NB4 (cell line): ENCODE results near the gene OR4D11.

ENCODE experiments used
- MYC ChIP-seq: IDR thresholded peaks from 2 replicates; pipeline ENCODE4 v1.6.1; 2011; ENCODE audit warnings: low read depth, low read length
- POLR2A ChIP-seq: IDR thresholded peaks from 2 replicates; pipeline ENCODE4 v1.6.1; 2011; ENCODE audit warnings: mild to moderate bottlenecking; ENCODE audit not compliant: insufficient read length; ENCODE audit errors: extremely low read depth
- TF ChIP-seq, protein P1 (sequence below): IDR thresholded peaks from one replicate; pipeline ENCODE4 v1.5.1; 2012; ENCODE audit warnings: low read depth, low read length
- TF ChIP-seq, protein P2 (sequence below): IDR thresholded peaks from 2 replicates; pipeline ENCODE4 v1.6.1; 2011; ENCODE audit warnings: low read depth, low read length

DNA sequence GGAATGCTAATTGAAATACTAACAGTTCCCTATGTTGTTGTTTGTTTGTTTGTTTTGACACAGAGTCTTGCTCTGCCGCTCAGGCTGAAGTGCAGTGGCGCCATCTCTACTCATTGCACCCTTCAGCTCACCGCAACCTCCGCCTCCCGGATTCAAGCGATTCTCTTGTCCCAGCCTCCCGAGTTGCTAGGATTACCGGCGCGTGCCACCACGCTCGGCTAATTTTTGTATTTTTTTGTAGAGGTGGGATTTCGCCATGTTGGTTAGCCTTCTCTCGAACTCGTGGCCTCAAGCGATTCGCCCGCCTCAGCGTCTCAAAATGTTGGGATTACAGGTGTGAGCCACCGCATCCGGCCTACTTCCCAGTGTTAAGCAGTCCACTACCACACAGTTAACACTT lies 49.9 kb downstream of the OR4D11 start:
- TF ChIP-seq, protein P1, sequence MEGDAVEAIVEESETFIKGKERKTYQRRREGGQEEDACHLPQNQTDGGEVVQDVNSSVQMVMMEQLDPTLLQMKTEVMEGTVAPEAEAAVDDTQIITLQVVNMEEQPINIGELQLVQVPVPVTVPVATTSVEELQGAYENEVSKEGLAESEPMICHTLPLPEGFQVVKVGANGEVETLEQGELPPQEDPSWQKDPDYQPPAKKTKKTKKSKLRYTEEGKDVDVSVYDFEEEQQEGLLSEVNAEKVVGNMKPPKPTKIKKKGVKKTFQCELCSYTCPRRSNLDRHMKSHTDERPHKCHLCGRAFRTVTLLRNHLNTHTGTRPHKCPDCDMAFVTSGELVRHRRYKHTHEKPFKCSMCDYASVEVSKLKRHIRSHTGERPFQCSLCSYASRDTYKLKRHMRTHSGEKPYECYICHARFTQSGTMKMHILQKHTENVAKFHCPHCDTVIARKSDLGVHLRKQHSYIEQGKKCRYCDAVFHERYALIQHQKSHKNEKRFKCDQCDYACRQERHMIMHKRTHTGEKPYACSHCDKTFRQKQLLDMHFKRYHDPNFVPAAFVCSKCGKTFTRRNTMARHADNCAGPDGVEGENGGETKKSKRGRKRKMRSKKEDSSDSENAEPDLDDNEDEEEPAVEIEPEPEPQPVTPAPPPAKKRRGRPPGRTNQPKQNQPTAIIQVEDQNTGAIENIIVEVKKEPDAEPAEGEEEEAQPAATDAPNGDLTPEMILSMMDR = no peak
- no peak for TF ChIP-seq MYC
- TF ChIP-seq, protein P2, sequence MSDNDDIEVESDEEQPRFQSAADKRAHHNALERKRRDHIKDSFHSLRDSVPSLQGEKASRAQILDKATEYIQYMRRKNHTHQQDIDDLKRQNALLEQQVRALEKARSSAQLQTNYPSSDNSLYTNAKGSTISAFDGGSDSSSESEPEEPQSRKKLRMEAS = no peak
- no peak for TF ChIP-seq POLR2A
